ENCODE measurements around the gene CRHR1.

The CRHR1 gene

GRCh38 chr17:45789874-45790273 is 5.8 kb downstream of the CRHR1 start:
- DNase-seq (ENCODE audit: low read depth): no peak

DNA sequence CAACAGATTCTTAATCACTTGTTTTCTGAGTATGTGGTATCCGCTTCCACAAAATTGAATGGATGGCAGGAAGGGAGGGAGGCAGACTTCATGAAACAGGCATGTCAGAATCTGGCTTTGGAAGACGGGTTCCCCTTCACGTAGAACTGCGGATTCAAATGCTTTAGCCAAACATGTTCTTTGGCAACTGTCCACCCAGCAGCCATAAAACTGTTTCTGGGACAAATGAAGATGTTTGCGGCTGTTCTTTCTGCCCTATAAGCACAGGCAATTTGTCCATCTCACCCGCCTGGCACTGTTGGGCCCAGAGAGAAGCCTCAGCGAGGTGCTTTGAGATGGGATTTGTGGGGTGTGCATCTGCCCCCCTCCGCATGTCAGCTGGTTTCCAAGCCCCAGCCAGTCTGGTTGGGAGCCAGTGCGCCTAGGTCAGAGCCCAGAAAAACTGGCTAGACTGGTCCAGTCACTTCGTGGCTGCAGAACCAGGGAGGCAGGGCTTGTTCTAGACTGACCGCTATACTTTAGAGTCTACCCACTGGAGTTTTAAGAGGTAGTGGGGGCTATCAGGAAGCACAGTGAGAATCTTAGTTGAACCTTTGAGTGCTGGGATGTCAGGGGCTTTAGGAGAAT is 6.3 kb downstream of the CRHR1 start:
- DNase-seq (ENCODE audit: low read depth): no peak

GRCh38 chr17:45791041-45791582 is 7.0 kb downstream of the CRHR1 start:
- DNase-seq (ENCODE audit: low read depth): no peak

DNA sequence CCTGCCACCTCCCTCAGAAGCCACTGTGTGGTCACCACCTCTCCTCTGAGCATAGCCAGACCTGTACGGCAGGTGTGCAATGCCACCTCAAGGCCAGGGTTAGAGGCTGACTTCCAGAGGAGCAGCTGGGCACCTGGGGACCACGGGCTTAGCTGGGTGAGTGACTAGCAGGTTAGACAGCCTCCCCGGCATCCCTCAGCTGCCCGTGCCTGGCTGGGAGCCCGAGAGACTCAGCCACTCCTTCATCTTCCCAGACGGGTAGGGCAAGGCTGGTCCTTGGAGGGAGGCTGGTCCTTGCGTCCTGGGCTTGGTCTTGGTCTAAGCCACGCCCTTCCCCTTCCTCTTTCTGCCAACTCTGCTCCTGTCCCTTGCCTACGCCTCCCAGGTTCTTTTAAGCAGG is 7.8 kb downstream of the CRHR1 start:
- DNase-seq (ENCODE audit: low read depth): no peak

DNA sequence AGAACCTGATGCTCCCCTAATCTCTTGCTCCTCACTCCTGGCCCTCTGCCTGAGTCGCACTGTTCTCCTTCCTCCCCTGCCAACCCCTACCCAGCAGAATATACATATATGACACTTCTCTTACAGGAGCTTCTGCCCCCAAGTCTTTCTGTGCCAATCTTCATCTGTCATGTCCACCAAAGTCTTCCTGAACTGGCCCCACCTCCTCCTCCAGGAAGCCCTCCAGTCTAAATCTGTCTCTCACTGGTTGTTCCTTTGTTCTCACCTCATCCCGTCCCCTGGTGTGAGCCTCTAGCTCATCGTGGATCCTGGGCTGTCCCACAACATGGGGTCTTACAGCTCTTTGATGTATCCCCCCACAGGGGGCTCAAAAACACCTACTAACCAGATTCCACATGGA is 8.3 kb downstream of the CRHR1 start:
- DNase-seq (ENCODE audit: low read depth): no peak

DNA sequence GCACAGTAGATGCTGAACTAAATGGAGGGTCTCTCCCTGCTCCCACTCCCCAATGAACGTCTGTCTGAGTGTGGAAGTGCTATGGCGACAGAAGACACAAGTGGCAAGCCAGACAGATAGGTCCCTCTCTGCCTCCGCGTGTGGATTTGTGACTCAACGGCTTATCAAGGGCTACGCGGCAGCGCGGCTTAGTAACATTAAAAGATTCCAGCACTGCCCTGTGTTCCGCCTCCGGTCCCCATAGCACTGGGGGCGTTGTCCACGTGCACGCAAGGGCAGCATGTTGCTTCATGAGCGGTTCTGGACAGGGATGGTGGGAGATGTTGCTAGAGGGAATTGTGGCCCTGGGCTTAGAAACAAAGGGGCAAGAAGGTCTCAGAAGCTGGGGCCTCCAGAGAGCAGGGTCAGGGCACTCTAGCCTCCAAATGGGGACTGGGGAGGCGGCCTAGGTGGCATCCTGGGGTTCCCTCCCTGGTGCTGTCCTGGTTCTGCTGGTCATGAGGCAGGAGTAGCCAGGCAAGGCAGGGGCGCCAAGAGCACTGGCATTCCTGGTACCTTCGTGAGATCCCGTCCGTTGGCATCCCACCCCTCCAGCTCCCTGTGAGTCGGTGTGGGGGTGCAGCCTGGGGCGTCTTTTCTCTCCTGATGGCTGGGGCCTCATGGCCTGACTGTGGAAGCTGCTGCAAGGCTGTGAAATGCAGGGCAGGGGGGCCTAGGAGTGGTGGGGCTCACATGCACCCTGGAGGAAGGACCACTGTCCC is 9.1 kb downstream of the CRHR1 start:
- DNase-seq (ENCODE audit: low read depth): no peak

- no peak for DNase-seq (ENCODE audit: low read depth)
Observed at GRCh38 chr17:45793999-45794540, 9.9 kb downstream of the CRHR1 start.

DNA sequence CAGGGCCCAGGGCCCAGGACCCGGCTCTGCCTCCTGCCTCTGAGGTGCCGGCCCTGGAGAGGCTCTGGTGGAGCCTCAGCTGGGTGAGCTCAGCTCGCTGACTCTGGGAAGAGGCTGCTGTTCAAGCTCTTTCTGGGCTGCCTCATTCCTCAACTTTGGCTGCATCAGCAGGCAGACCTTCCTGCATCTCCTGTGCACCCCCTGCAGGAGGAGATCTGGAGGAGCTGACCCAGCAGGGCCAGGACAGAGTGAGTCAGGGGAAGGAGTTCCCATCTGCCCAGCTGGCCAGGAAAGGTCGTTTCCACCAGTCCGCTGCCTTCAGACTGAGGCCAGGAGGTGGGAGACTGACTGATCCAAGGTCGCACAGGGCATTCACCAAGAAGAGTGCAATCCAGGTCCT is 10.7 kb downstream of the CRHR1 start:
- no peak for DNase-seq (ENCODE audit: low read depth)

GRCh38 chr17:45800816-45801215 is 16.7 kb downstream of the CRHR1 start:
- no peak for DNase-seq (ENCODE audit: low read depth)

DNA sequence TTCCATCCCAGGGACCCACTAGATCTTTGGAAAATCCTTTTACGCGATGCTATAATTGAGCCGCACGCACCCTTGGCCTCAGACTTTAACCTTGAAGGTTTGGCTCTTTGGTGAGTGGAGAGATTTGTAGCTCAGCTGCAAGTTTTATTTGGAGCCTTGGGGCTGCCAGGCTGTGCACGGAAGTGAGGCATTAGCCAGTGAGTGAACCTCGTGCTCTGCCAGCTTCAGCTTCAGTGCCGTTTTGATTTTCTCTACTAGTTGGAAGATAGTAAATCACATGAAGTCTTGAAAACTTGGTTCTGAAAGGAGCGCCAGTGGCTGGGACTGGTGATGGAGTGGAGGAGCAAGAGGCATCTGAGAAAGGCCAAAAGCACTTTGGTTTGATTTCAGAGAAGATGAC is 17.3 kb downstream of the CRHR1 start:
- no peak for DNase-seq (ENCODE audit: low read depth)

DNA sequence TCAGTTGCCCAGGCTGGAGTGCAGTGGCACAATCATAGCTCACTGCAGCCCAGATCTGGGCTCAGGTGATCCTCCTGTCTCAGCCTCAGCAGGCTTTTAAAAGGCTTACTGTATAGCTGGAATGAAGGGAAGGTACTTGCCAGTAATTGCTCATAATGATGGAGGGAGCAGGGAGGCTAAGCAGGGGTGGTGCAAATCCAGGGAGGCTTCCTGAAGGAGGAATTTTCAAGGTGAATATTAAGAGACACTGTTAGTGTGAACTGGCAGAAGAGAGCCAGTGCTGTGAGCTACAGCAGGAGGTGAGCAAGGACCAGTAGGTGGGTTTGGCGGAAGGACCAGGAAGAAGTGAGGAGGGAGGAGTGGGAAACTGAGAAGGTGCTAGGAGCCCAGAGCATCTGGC is 24.7 kb downstream of the CRHR1 start:
- DNase-seq (ENCODE audit: low read depth): no peak

DNA sequence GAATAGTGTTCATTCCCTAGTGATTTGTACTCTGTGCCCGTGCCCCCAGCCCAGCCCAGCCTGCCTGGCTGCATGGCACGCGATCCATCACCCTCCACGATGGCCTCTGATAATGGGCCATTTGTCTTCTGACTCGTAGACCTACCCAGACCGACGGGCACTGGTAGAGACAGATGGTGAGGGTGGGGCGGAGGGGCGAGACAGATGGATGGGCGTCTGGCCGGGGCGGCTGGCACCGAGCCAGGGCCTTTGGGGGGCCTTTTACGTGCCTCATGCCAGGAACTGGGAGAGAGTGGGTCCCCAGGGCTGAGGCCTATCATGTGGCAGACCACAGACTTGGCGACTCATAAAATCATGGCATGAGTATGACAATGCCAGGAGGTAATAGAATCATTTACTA is 25.4 kb downstream of the CRHR1 start:
- no peak for DNase-seq (ENCODE audit: low read depth)

GRCh38 chr17:45812102-45812501 is 28.0 kb downstream of the CRHR1 start:
- DNase-seq (ENCODE audit: low read depth): no peak

DNA sequence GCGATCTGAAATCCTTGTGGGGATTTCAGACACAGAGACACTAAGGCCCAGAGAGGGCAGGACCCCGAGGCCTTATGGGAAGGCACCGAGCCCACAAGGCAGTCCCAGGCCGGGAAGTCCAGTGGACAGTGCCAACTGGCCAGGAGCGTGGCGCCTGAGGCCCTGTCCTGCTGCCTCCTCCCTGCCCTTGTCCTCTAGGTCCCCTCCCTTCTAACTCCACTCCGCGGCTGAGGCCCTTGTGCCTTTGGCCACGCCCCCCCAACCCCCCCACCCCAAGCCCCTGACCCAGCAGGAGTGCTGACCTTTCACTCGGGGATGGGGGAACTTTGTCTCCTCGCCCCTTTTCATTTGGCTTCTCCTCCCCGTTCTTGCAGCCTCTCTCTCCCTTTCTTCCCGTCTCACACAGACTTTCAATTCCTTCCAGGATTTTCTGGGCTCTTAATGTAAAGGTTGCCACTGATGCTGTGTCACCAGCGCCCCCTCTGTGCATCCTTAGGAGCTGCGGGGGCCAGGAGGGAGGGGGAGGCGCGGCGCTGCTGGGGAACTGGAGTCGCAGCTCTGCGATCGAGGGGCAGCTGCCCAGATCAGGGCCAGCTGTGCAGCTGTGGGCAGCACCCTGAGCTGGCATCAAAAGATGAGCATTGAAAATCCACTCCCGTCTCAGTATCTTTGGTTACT is 29.1 kb downstream of the CRHR1 start:
- DNase-seq (ENCODE audit: low read depth): no peak

DNA sequence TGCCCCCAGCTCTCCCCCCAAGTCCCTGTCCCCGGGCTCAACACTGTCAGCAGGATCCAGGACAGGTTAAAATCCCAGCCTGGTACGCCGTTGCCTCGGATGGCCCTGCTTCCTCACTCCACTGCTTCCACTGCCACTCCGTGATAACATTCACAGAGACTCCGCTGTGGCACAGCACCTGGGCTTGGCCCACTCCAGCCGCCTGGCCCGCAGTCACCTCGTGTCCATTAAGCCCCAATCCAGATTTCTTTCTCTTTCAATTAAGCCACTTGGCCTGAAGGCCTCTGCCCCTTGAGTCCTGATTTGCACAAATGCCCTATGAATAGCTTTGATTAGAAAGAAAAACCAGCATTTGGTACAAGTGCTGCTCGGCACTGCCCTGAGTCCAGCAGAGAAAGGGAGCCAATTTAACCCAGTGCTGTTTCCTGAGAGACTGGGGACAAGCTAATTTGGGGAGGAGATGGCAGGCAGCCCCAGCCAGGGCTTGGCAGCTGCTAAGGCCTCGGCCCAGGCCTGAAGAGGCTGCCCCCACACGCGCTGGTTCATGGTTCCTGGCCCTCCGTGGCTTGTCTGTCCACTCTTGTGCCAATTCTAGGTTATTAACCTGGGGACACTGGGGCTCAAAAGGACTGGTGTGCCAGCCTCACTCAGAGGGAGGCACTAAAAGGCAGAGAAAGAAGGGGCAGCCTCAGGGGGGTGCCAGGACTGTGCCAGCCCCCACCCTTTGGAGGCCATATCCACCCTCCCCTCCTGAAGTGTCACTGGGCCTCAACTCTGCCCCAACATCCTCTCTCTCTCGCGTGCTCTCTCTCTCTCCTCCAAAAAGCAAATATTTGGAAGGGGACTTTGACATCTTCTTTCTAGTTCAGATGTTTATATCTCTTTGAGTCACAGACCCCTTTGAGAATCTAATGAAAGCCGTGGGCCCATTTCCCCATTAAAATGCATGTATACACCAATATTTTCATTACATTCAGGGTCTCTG is 30.8 kb downstream of the CRHR1 start:
- DNase-seq (ENCODE audit: low read depth): no peak

GRCh38 chr17:45815752-45816151 is 31.6 kb downstream of the CRHR1 start:
- DNase-seq (ENCODE audit: low read depth): no peak

- DNase-seq (ENCODE audit: low read depth): no peak
Observed at GRCh38 chr17:45818041-45818440, 33.9 kb downstream of the CRHR1 start.

GRCh38 chr17:45818699-45819098 is 34.6 kb downstream of the CRHR1 start:
- DNase-seq (ENCODE audit: low read depth): no peak

GRCh38 chr17:45819632-45820031 is 35.5 kb downstream of the CRHR1 start:
- no peak for DNase-seq (ENCODE audit: low read depth)

DNA sequence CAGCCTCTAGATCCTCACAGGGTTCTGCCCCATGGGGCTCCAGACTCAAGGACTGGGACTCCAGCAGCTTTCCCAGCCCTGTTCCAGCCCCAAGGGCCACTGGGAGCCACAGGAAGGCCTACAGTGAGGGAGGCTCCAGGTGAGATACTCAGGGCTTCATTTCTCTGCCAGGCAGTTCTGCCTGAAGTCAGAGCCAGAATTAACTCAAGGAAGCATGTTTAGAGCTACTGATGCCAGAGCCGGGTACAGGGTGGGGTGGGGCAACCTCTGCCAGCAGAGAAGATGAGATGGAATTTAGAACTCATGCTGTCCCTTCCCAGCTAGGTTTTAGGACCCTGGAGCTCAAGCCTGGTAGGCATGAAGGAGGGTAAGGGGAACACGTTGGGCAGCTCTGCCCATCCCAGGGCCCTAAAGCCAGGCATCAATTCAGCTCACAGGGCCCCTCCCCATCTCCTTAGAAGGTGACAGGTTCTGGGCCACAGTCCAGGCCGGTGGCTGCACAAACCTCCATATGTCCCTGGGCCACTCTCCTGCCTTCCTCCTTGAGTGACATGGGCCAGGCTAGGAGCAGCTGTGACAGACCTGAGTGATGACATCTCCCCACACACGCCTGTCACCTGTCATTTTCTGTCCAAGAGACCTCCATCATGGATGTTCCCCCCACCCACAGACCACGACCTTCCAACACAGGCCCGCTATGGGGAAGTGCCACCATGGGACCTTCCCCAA is 36.1 kb downstream of the CRHR1 start:
- no peak for DNase-seq (ENCODE audit: low read depth)

DNA sequence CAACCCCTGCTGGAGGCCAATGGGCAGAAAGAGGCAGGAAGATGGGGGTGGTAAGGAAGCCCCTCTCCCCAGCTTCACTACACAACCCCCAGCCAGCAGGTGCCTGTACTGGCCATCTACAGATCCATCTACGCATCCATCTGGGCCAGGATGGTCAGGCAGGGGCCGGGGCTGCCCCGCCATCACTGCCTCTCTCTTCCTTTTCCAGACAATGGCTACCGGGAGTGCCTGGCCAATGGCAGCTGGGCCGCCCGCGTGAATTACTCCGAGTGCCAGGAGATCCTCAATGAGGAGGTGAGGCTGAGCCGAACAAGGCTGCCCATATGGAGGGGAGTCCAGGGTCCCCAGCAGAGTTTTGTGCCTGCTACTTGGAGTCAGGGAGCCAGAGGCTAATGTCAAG is 37.0 kb downstream of the CRHR1 start:
- no peak for DNase-seq (ENCODE audit: low read depth)

All from stimulated activated CD8-positive, alpha-beta memory T cell treated with anti-CD3 and anti-CD28 coated beads, Interleukin-12 subunit alpha, Interleukin-12 subunit beta, amount 100 ng/mL, for 1 hour (primary cell).